GM19463 (cell line): ENCODE data around the gene BTNL2.
"Not testable (repeated sequence)": the region's sequence is repeated elsewhere in the genome, so short reads cannot be mapped to it uniquely, and the experiment has no call there.

Experiments
- ATAC-seq: cut with Tn5 transposase; IDR thresholded peaks from one replicate; pipeline ENCODE4 v1.9.1; 2021; ENCODE audit warnings: mild to moderate bottlenecking, moderate library complexity; ENCODE audit not compliant: unreplicated experiment

BTNL2 gene

DNA sequence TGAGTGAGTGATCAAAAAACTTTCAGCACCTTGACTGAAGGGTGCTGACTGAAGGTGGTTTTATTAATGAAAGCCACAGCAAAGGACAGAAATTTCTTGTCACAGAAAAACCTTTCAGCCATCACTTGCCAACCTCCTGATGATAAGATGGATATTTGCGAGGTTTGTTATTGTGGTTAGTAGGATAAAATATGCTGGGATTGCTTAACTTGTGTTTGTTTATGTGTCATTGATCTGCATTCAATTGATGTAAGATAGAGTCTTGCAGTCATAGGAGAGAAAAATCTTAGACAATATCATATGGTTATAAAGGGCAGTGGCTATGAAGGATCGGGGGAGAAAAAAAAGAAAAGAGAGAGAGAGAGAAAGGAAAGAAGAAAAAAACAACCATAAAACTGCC lies 36.5 kb downstream of the BTNL2 start:
- no peak for ATAC-seq

DNA sequence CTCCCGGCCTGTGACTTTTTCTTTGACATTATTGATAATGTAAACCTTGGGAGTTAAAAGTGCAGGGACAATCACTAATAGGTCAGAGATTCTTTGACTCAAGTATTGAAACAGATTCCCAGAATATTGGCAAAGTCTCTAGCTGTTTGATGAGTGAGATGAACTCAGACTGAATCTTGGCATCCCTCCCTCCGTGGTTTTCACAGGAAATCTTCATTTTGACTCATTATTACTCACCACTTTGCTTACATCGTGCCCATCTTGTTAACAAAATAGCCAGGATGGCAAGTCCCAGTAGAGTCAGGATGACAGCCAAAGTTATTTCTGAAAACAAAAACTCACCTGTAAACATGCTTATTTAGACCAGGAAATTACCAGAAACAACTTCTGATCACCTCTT lies 37.3 kb downstream of the BTNL2 start:
- ATAC-seq = no peak

DNA sequence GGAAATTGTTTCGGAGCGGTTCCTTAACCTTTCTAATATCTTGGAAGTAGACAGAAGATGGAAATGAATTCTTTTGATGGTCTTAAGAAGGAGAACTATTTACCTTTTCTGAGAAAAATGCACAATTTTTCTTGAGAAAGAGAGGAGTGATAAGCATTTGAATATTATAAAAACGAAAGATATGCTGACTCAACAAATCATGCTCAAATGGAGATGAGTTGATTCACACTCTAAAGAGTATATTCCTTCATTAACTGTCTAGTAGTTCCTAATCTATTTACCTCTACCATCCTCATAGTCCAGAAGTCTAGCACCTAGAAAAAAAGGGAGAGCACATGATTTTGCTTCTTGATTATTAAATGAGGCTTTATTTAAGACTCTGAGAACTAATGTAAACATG lies 39.3 kb downstream of the BTNL2 start:
- no peak for ATAC-seq

- ATAC-seq = not testable (repeated sequence)
These were observed 47.8 kb downstream of the BTNL2 start for GRCh38 chr6:32359225-32359624.

- not testable (repeated sequence) for ATAC-seq
These were observed 48.4 kb downstream of the BTNL2 start for GRCh38 chr6:32358548-32358947.

- no peak for ATAC-seq
These were observed 52.0 kb downstream of the BTNL2 start for GRCh38 chr6:32355018-32355417.

- no peak for ATAC-seq
These were observed 53.6 kb downstream of the BTNL2 start for GRCh38 chr6:32353348-32353747.
